Heart right ventricle (tissue), 16 donors: Measurements from ENCODE around the gene SH3YL1. TPM values are rescaled to one million over a fixed set of nuclear protein-coding genes. Genes with fewer than 3 reads are reported as not detected.

Experiments
- ATAC-seq, 8 donors: fragments of 200-7000 bp; cut with Tn5 transposase; one replicate each; pipeline ENCODE4 v1.9.1; 2020; ENCODE audit warnings: mild to moderate bottlenecking in 8 of 8, moderate library complexity in 8 of 8, moderate number of reproducible peaks in 1 of 8
- DNase-seq, 2 donors: peaks; one replicate each; pipeline ENCODE4 v3.0.0-alpha.2; 2020
- H3K27ac ChIP-seq, 10 donors: fragments of 200-600 bp; sonication (generic) in 2 of 10; one replicate each; pipeline versions ENCODE4 v1.5.0 to v1.8.0; 2020 to 2022; ENCODE audit warnings: mild to moderate bottlenecking in 3 of 10
- H3K27me3 ChIP-seq, 7 donors: fragments of 200-600 bp; one replicate each; pipeline ENCODE4 v1.8.0; 2021 to 2022; ENCODE audit warnings: mild to moderate bottlenecking in 2 of 7
- H3K36me3 ChIP-seq, 9 donors: fragments of 200-600 bp; sonication (generic) in 1 of 9; one replicate each; pipeline versions ENCODE4 v1.5.0 to v1.8.0; 2020 to 2022; ENCODE audit warnings: mild to moderate bottlenecking in 2 of 9
- H3K4me1 ChIP-seq, 9 donors: fragments of 200-600 bp; sonication (generic) in 1 of 9; one replicate each; pipeline versions ENCODE4 v1.5.0 to v1.8.0; 2020 to 2022; ENCODE audit warnings: mild to moderate bottlenecking in 4 of 9
- H3K4me3 ChIP-seq, 10 donors: fragments of 200-600 bp; sonication (generic) in 2 of 10; one replicate each; pipeline versions ENCODE4 v1.5.0 to v1.8.0; 2020 to 2022; ENCODE audit warnings: mild to moderate bottlenecking in 7 of 10, moderate library complexity in 2 of 10
- H3K9me3 ChIP-seq, 11 donors: fragments of 200-600 bp in 10 of 11; sonication (generic) in 2 of 11; one replicate each; pipeline versions ENCODE4 v1.5.0 to v1.8.0; 2013 to 2022; ENCODE audit warnings: mild to moderate bottlenecking in 2 of 11, control low read depth in 1 of 11, moderate library complexity in 1 of 11
- WGBS, 2 donors: extraction: QIAGEN DNeasy Blood & Tissue Kit; methylation state at CpG; one replicate each; pipeline ENCODE4 v1.1.7; 2013; ENCODE audit warnings: inconsistent platforms in 1 of 2; 5-methylcytosine and 5-hydroxymethylcytosine counted together
- intact Hi-C, 10 donors: fragments of 100-400 bp; cut with DNase I; formaldehyde crosslinking; loops; one replicate each; pipeline versions ENCODE4 v1.11.1 to v1.14.2; 2022
- polyA plus RNA-seq, 2 donors: library from polyadenylated mRNA; stranded (reverse); fragments of 200-250 nt; gene quantifications; one replicate each; pipeline ENCODE4 v1.2.3, GENCODE V29; 2013
- total RNA-seq, 10 donors: library from RNA; stranded (reverse); fragmentation: NEBNext Ultra II Directional in 3 of 10; extraction: Animal tissue kit (Norgen Biotek cat#: 25700) in 3 of 10; gene quantifications; one replicate each; pipeline versions ENCODE4 v1.2.1 to v1.2.4, GENCODE V29; 2021 to 2023
- TF ChIP-seq, protein P1 (sequence below), 9 donors: fragments of 200-600 bp; sonication (generic) in 2 of 9; IDR thresholded peaks; one replicate each; pipeline versions ENCODE4 v1.5.0 to v1.8.0; 2021 to 2022; ENCODE audit warnings: antibody characterized with exemption in 9 of 9, mild to moderate bottlenecking in 5 of 9, moderate library complexity in 1 of 9
- donor health status: Arrhythmogenic right ventricular cardiomyopathy.
- donor health status: ischemic (EF 13 %, LVEDD 7.1; RV severe dilation, severe dysfunction).
- donor health status: healthy with polysubstance abuse.
- donor health status: DM: no; HTN: yes; CAD: no.
- donor health status: DM: no; HTN: no; CAD: no.
- donor health status: ischemic (EF 25% LVEDD 6.9; RV normal size, moderate dysfunction).
- donor health status: ischemic (EF 25% LVEDD 5.7; RV mildly dilated, moderate dysfunction).
- donor health status: healthy.
- donor health status: DM: yes; HTN: yes; CAD: no.
- donor health status: Ischemic cardiomyopathy.
- donor health status: ischemic (EF 35%, LVEDD 5.7; RV mildly dilated, moderate dysfunction).
- donor health status: nonischemic (EF 11% LVEDD 7.7; RV severe dilation, severe dysfunction).
- donor health status: DM: yes; HTN: yes; CAD: no.
- donor health status: PGD.
- donor health status: ischemic (EF 29% LVEDD 5.4; RV normal size, mild dysfunction).
- donor health status: nonischemic (EF 23%, LVEDD 6.1; RV moderate dilation, normal function).

Gene SH3YL1
- total and polyA plus RNA-seq, 12 donors, result 7.6 to 39.1 (median 9.3) TPM

DNA sequence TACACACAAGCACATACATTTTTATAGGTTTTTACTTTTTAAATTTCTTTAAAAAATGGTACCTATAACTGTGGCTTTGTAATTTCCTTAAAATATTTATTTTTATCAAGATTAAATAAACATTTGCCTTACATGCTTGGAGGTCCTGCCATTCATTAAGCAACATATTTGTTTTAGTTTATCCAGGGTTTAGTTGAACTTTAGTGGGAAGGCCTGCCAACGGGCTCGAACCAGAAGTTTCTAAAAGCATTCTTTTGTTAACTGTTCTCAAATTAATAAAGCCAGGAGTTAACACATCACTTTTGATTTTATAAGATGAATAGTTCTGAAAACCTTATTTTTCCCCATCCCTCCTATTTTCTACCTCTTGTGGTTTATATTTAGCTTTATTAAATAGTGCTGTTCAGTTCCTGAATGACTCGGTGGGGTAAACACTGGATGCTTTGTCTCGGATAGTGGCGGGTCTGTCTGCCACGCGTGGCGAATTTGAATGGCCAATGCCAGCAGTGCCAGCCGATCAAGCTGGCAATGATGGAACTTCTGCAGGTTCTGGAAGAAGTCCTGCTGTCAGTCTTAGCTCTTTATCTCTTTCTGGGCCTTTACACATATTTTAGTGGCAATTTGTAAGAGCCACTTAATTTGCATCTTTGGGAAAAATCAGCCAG, 32.2 kb downstream of the SH3YL1 start:
- no peaks in the 10 kb centered on the region for H3K4me1 ChIP-seq
- intact Hi-C loops, result no loop called here
- H3K9me3 ChIP-seq, result no peaks in the 10 kb centered on the region
- TF ChIP-seq, protein P1, sequence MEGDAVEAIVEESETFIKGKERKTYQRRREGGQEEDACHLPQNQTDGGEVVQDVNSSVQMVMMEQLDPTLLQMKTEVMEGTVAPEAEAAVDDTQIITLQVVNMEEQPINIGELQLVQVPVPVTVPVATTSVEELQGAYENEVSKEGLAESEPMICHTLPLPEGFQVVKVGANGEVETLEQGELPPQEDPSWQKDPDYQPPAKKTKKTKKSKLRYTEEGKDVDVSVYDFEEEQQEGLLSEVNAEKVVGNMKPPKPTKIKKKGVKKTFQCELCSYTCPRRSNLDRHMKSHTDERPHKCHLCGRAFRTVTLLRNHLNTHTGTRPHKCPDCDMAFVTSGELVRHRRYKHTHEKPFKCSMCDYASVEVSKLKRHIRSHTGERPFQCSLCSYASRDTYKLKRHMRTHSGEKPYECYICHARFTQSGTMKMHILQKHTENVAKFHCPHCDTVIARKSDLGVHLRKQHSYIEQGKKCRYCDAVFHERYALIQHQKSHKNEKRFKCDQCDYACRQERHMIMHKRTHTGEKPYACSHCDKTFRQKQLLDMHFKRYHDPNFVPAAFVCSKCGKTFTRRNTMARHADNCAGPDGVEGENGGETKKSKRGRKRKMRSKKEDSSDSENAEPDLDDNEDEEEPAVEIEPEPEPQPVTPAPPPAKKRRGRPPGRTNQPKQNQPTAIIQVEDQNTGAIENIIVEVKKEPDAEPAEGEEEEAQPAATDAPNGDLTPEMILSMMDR (IDR thresholded peaks at IDR 0.05), result no peak
- no peak for DNase-seq
- no peak overlapping the region for H3K27ac ChIP-seq
- peaks cover 0 to 76% (median 9%) of the 10 kb centered on the region in 9 donors for H3K36me3 ChIP-seq
- H3K27me3 ChIP-seq, result no peaks in the 10 kb centered on the region
- no peak for ATAC-seq
- no peak overlapping the region for H3K4me3 ChIP-seq
- WGBS, 2 donors, result 87 to 89% methylated on average over 9 of the region's 9 CpGs

DNA sequence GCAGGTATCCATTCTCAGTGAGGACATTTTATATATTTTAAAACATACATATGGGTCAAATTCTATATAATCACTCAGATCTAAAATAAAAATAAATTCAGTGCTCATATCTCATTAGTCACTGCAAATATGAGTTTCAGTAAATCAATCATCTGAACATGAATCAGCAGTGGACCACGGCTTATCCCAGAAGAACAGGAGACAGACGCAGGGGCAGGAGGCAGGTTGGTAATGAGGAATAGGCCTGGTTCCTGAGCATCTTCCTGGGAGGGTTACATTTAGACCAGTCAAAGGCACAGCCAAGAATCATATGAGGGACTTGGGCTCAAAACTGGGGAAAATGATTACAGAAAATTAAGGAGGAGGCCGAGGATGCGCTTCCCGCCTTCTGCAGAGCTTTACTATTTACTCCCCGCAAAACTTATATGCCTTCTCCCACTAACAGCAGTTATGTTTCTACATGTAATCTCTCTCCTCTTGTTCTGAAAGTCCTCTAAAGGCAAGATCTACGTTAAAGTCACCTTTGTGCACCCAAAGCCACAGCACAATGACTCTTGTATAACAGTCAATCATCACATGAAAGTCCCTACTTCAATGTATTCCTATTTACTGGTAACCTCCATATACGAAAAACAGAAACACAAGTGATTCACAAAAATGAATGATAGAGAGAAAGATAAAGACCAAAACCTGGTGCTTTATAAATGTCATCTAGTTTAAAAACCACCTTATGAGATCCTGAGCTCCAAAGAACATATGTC, 35.1 kb downstream of the SH3YL1 start:
- intact Hi-C loops, result no loop called here
- H3K4me1 ChIP-seq, result no peaks in the 10 kb centered on the region
- H3K27ac ChIP-seq, result no peak overlapping the region
- no peak for ATAC-seq
- H3K9me3 ChIP-seq, result no peaks in the 10 kb centered on the region
- TF ChIP-seq, protein P1 (IDR thresholded peaks at IDR 0.05), result no peak
- no peaks in the 10 kb centered on the region for H3K27me3 ChIP-seq
- peaks cover 0 to 96% (median 9%) of the 10 kb centered on the region in 9 donors for H3K36me3 ChIP-seq
- H3K4me3 ChIP-seq, result no peak overlapping the region
- DNase-seq, result no peak
- 93 to 94% methylated on average over 8 of the region's 8 CpGs for WGBS, 2 donors

DNA sequence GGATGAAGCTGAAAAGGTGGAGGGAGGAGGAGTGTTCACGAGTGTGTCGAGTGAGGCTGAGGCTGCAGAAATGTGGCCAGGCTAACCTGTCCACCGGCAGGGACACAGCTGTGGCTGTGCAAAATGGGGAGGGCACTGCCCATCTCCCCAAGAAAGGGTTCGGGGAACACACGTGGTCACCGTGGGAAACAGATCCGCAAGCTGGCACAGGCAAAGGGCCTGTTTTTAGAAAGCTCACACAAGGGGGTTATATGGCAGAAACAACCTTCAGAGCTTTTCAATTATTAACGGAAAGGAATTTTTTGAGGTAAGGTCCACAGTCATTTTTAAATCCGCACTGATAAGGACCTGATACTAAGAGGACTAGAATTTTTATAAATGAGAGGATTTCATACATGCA, 35.7 kb downstream of the SH3YL1 start:
- intact Hi-C loops, result no loop called here
- H3K4me3 ChIP-seq, result no peak overlapping the region
- H3K4me1 ChIP-seq, result no peaks in the 10 kb centered on the region
- TF ChIP-seq, protein P1 (IDR thresholded peaks at IDR 0.05), result no peak
- peaks cover 0 to 96% (median 9%) of the 10 kb centered on the region in 9 donors for H3K36me3 ChIP-seq
- ATAC-seq (no peak), DNase-seq (no peak)
- no peak overlapping the region for H3K27ac ChIP-seq
- no peaks in the 10 kb centered on the region for H3K9me3 ChIP-seq
- H3K27me3 ChIP-seq, result no peaks in the 10 kb centered on the region
- WGBS, 2 donors, result 95% methylated on average over 9 of the region's 9 CpGs

DNA sequence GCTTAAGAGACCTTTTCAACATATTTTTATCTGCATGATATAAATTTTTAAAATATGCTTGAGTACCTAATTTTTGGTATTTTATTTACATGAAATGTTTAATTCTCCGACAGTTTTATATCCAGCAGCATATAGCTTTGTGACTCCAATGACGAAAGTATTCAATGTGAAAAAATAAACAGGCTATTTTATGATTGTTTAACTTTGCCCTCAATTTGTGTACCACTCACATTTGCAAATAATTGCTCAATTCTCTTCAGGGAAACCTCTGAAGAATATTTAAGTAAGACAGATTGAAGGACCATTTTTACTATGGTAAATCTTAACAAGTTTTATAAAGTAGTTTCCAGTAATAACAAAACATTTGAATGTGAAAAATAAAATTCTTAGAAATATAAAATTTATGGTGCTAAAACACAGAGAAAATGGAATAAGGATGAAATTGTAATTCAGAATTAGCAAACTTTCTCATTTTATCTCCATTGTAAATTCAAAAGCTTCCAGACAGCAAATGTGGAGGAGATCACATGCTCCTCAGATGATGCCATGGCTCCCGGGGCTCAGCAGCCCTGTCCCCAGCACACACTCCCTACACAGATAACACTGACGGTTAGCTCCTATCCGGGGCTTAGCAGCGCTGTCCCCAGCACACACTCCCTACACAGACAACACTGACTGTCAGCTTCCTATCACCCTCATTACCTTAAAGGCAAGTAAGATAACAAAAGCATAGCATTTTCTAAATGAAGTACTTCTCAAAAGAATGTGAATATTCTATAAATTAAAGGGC, 39.7 kb downstream of the SH3YL1 start:
- DNase-seq (no peak), ATAC-seq (no peak)
- Histone ChIP-seq H3K36me3 (peaks cover 0 to 81% (median 4%) of the 10 kb centered on the region in 9 donors), H3K27ac (no peak overlapping the region), H3K4me3 (no peak overlapping the region), H3K27me3 (no peaks in the 10 kb centered on the region), H3K4me1 (no peaks in the 10 kb centered on the region), H3K9me3 (no peaks in the 10 kb centered on the region)
- WGBS, 2 donors, result 81 to 90% methylated on average over 6 of the region's 6 CpGs
- TF ChIP-seq, protein P1 (IDR thresholded peaks at IDR 0.05), result no peak
- intact Hi-C loops, result no loop called here
